Effector CD8-positive, alpha-beta T cell (primary cell): ENCODE measurements around the gene MGST3.
"Not testable (repeated sequence)": the region's sequence is repeated elsewhere in the genome, so short reads cannot be mapped to it uniquely, and the experiment has no call there.

Experiments used
- DNase-seq: peaks from one replicate; lab custom pipeline; 2025; lab: John Stamatoyannopoulos, UW

The MGST3 gene

DNA sequence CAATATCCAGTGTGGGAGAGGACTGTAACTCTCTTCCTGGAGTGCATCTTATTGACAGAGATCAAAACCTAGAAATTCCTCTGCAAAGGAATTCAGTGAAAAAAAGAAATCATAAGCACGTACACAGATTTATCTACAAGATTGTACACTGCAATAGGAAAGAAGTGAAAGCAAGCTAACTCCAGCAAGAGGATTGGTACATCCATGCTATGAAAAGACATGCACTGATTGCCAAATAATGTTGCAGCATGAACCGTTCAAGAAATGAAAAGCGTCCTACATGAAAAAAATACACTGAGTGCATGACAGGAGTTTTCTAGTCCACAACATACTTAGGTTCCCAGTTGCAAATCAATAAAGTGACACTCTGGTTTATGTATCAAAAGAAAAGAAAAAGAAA lies 1.9 kb upstream of the MGST3 start:
- no peak for DNase-seq

DNA sequence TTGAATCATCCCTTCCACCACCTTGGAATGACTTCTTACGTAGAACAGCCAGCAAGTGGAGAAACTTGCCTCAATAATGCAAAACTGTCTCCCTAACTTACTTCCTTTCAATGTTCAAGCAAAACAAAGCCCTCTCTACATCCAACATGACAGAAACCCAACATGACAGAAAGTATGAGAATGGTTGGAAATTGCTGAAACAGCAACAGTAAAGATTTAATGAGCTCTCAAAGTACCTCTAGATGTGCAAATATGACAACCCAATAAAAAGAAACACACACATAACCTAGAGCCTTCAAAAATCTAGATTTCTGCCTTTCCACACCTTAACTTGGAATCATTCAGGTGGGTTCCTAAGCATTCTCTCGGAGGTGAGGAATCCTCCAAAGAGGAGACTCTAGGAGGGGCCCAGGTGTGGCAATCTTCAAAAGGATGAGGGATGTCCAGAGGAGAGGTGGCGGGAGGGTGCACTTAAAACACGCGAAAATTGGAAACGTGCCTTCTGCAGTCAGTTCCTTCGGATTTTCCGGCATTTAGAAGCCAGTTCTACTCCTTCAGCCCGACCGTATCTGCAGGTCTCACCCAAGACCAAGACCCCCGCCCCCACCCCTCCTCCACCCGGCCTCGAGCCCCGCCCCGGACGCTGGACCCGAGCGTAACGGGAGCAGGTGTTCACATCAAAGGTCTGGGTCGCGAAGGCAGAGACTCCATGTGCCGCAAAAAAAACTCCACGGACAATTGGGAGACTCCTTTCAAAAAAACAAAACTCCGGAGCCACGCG lies 996 bp upstream of the MGST3 start:
- DNase-seq, result peak; percentile 25

DNA sequence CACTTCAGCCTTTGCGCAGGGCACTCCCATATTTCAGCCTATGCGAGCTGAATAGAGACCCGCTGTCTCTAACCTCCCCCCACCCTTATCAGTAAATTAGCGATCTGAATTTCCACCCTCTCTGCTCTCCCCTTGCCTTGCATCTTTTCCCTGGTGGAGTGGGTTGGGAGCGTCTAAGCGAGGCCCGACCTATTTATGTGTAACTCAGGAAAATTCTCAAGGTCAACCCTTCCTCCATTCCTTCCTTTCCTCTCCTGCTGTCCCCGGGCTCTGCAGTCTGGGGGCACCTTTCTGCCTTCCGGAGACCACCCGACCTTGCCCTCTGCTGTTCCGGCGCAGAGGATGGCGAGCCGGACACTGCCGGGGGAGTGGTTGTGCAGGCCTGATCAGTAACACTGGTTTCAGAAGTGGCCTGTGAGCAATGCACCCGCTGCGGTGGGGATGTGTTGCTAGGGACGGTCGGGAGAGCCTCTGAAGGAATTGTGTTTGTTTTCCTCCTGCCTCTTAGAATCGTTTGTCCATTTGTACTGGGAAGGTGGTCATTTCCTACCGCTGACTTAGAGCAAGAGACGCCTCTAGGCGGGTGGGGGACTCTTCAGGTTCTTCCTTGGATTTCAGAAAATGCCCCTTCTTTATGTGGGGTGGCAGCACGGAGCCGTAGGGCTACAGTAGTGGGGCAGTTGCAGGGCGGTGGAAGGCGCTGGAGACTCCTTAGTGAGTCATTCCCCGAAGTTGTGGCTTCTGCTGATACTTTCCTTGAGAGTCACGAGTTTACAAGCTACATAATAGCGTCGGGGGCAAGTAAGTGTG lies 513 bp downstream of the MGST3 start:
- no peak for DNase-seq

DNA sequence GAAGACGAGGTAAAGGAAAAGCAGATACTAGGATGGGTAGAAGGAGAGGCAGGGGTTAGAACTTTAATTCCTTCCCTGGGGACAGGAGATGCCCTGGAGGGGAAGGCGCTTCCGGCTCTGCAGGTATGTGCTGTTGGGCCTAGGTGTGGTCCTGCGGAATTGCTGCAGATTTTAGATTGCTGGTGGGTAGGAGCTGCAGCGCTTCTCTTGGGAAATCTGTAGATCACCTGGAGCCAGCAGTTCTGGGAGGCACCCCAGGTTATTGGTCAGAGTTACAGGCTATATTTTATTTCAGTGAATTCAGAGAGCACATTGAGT lies 1.1 kb downstream of the MGST3 start:
- no peak for DNase-seq

DNA sequence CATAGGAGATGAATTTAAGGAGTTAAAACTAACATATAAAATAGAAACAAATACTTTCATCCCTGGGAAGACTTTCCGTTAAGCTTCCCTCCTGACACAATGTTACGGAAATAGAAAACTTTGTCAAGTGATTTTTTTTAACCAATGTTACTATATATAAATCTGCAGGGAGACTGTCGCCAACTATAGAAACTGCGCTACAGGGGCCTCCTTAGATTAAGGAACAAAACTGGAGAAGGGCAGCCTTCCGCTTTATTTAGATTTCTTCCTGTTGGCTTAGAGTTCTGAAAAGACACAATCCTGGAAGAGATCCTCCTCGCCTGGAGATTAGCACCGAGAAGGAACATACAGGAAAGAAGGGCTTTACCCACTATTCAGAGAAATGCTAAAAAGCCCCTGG lies 1.5 kb downstream of the MGST3 start:
- no peak for DNase-seq

DNA sequence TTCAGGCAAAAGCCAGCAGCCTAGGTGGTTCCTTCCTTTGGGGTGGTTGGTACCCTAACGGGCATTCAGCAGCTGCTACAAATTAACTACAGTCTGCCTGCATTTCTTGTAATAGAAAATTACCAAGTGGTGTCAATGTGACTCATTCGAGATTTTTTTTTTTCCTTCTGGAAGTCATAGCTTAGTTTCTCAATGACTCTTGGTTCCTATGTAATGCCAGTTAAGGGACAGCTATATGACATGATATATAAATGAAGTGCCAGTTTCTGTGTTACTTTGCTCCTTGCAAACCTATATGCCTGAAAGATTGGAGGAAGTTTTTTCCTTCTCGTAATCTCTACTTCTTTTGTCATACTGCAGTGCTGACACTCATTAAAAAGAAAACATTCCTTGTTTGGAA lies 2.6 kb downstream of the MGST3 start:
- no peak for DNase-seq

DNA sequence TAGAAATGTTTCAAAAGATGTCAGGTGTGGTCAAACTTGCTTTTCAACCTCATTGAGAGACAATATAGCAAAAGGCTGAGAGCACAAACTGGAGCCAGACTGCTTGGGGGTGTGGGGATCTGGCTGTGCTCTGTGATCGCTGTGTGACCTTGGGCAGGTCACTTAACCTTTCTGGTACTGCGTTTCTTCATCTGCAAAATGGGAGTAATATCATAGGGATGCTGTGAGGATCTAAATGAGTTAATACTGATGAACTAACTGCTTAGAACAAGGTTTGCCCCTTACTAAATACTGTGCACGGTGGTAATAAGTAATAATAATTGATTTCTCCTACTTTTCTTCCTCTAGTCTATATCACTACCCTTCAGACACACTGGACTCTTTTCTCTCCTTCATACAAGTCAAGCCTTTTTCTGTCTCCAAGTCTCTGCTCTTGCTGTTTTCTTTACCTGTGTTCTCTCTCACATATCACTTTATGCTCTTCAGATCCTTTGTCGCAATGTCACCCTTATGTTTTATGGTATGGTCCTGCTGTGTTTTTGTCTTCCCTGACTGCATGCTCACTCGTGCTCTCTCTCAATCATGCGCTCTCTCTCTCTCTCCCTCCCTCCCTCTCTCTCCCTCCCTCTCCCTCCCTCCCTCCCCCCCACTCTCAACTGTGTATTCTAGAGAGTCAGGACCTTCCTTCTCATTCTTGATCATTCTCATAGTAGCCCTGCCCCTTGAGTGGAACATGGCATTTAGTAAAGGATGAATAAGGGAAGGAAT lies 3.3 kb downstream of the MGST3 start:
- DNase-seq, result no peak

DNA sequence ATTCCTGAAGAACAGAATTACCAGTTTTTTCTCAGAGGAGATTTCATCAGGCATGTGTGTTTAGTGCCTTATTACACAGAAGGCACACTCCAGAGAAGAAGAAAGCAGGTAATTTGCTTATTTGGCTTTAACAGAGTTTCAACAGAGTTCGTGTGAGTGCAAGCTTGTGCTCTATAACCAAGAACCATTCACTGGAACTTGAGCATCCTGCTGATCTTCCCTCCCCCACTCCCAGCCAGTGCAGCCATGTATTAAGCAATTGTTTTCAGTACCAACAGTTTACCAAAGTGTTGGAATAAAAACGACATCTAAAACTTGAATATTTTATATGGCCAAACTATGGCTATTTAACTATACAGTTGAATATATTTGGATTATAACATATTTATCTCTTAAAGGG lies 4.3 kb downstream of the MGST3 start:
- DNase-seq, result no peak

DNA sequence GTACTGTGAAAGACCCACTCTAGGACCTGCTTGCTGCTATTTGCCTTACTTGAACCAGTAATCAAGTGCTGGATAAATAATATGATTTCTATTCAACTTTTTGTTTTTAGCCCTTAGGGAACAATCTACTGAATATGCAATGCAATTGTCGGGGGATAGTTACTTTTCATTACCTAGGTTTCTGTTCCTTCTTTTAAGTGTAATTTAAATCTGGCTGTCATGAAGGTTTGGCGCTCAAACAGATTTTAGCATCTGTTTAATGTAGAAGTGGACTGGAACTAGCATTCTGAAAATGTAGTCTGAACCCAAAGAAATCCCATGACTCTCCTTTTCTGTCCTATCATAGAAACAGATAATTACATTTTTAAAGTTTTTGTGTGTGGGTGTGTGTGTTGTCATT lies 4.8 kb downstream of the MGST3 start:
- DNase-seq, result no peak

DNA sequence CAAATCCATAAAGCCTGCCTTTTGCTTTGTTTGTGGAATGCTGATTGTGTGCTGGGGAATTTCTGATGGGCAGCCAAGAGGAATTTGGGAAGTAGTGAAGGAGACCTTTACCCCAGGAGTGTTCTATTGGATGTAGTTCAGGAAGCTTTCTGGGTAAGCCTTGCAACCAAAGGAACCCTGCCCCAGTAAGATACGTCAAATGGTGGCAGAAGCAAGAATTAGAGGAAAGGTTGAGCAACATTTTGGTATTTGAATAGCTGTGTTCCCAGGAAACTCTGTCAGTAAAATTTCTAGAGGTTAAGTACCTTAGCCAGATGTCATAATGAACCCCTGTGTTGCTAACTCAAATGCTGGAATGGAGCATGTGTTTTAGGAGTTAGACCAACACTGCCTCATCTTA lies 6.4 kb downstream of the MGST3 start:
- no peak for DNase-seq

DNA sequence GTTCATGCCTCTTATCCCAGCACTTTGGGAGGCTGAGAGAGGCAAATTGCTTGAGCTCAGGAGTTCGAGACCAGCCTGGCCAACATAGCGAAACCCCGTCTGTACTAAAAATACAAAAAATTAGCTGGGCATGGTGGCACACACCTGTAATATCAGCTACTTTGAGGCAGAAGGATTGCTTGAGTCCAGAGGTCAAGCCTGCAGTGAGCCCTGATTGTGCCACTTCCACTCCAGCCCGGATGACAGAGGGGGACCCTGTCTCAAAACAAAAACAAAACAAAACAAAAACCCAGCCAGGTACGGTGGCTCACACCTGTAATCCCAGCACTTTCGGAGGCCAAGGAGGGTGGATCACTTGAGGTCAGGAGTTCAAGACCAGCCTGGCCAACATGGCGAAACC lies 7.2 kb downstream of the MGST3 start:
- not testable (repeated sequence) for DNase-seq

DNA sequence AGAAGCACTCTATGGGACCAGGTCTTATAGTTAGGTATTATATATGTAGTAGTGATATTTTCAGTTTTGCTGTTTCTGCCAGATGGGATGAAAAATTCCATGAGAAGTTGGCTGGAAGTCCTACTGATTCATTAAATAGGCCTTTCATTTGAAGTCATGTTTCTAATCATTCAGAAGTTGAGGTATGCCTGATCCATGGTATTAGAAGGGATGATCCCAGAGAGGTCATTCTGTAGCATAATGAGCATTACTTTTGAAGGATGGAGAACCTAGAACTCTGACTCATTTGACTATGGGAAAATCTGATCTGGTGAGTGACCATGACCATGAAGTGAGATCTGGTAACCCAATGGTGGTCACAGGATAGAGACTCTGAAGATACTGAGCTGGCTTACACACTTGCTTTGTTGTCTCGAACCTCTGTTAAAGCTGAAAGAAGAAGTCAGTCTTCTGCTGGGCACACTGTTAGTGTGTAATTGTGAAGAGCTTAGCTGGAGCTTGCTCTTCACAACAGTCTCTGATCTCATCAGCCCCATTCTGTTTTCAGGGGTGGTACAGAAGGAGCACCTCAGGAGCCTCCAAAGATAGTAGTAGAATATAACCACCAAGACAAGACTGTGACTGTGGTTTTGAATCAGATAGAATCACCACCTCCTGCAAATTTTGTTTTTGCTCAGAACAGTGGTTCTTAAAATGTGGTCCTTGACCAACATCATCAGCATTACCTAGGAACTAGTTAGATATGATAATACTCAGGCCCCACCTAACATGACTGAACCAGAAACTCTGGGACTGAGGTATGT lies 9.0 kb downstream of the MGST3 start:
- DNase-seq, result no peak

DNA sequence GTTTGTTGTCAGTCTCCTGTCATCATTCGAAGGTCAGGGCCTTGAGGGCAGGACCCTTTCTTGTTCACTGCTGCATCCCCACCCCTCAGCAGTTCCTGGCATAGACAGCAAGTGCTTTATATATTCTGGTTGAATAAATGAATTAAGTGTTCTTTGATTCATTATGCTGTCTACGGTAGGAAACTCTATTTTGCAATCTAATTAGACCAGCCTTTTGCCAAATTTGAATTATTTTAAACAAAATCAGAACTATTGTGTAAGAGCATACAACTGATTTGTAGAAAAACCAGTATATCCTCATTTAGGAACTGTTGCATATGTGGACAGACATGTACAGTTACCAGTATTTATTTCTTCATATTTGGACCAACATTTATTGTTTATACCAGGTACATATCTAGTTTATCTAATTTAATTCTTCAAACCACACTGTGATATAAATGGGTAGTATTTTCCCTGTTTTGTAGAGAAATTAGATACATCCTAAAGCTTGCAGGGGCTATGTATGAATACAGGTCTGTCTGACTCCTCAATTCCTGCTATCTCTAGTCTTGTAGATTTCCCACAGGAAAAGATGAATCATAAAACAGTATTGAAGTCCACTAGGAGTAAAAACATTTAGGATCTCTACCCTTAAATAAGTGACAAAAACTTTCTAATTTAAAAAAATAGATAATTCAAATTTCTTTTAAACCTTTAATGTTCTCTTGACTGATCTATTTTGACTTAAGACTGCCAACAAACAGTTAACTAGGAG lies 10.4 kb downstream of the MGST3 start:
- DNase-seq, result no peak

DNA sequence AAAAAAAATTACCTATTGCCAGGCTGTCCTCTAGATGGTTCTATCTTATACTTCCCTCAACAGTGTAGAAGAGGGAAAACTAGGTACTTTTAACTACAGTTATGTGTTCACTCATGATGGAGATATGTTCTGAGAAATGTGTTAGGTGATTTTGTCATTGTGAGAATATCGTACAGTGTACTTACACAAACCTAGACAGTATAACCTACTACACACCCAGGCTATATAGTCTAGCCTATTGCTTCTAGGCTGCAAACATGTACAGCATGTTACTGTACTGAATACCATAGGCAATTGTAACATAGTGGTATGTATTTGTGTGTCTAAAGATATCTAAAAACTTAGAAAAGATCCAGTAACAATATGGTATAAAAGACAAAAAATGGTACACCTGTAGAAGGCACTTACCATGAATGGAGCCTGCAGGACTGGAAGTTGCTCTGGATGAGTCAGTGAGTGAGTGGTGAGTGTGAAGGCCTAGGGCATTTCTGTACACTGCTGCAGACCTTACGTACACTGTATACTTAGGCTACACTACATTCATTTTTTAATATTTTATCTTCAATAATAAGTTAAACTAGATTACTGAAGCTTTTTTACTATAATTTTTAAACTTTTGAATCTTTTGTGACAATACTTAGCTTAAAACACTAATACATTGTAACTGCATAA lies 13.2 kb downstream of the MGST3 start:
- no peak for DNase-seq

DNA sequence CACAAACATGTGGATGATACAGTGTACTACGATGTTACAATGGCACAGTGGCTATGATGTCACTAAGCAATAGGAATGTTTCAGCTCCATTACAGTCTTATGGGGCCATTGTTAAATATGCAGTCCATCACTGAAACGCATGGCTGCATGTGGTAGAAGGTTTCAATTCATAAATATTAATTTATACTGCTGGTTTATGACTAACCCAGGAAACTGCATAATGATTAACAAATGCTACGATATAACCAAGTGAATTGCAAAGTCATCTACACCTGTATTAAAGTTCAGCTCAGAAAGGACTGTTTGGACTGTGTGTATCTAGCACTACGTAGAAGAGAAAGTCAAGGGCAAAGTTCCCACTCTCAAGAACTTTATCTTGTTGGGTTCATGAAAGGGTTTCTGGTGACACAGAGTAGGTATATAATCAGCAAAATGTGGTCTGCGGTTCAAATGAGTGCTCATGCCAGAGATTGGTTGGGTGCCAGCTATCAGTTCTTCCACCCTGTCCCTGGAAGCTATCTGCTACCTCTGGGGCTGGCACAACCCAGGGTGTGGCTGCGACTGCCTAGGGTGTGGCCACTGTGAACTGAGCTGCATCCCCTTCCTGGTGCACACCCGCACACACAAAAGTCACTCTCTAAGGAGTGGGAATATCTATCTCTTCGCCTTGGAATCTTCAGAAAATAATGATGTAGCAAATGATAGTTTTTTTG lies 14.8 kb downstream of the MGST3 start:
- no peak for DNase-seq

DNA sequence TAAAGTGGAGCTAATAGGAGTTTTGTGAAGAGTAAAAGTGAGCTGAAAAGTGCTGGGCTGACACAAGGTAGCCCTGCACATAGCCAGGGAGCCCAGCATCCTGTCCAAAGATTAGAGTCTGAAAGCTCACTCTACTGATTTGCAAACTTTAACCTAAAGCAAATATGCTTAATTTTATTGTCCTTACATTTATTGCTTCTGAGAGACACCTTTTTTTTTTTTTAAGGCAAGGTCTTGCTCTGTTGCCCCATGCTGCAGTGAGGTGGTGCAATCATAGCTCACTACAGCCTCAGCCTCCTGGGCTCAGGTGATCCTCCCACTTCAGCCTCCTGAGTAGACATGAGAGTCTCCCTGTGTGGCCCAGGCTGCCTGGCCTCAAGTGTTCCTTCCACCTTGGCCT lies 16.5 kb downstream of the MGST3 start:
- no peak for DNase-seq

DNA sequence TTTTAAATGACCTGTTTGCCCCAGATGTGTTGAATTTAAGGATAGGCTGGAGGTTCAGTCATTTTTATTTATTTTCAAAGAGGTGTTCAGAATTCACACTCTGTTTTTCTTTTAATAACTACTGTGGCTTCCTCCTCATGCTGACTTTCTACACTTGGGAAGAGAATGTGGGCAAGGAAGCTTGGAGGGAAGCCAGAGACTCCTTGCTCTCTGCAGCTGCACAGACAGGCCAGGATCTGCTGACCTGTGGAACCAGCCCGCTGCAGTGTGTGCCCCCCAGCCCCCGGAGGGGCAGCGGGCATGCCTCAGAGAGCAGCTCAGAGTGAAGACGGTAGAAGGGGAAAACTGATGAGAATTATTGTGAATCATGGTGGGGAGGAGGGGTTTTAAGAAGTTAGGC lies 16.9 kb downstream of the MGST3 start:
- no peak for DNase-seq

DNA sequence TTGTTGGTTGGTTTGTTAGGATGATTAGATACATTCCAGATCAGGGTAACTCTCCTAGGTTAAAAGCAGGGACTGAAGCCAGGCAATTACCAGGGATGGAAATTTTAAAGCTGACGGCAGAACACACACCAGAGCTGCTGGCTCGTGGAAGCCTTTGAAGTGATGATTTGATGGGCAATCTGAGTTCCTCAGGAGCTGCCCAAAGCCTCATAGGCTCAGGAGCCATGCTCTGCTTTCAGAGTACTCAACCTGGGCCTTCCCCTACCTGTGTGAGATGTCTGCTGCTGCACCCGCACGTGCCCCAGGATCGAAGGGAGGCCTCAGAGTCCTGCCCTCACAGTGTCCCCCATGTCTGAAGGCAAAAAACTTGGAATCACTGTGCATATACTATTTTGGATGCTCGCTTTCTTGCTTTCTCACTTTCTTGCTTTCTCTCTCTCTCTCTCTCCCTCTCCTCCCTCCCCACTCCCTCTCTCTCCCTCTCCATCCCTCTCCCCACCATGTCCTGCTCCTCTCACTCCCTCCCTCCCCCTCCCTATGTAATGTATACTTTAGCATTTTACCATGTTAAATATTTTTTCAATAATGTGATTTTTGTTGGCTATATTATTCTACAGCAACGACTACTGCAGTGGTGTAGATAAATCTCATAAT lies 18.0 kb downstream of the MGST3 start:
- DNase-seq, result no peak

DNA sequence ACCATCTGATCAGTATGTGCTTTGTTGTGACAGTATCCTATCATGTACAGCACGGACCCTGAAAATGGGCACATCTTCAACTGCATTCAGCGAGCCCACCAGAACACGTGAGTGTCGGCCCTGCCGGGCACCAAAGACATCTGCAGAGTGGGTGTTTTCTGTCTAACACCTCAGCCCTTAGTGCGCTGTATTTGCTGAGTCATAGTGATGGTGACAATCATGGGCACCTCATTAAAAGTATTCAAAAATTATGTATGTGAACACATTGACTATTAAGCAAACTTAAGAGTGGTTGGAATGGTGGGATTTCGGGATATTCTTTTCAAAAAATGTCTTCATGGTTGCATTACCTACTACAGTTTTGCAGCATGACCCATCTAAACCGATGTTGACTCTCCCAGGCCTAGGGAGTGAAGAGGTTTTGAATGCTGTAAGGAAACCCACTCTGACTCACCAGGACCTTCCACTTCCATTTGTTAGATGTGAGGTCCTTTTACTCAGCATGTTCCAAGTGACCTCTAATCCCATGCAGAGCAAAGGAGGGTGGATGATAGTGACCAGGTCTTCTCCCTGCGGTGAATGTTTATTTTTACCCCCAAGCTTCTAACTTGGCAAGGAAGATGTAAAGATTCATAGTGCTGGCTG lies 20.1 kb downstream of the MGST3 start:
- no peak for DNase-seq
